Non-pigmented ciliary epithelial cell (primary cell): Measurements from ENCODE around the gene C11orf58.

Experiments used
- DNase-seq: peaks from one replicate; pipeline ENCODE4 v3.0.0-alpha.2; 2010; ENCODE audit warnings: low read depth

C11orf58 gene

DNA sequence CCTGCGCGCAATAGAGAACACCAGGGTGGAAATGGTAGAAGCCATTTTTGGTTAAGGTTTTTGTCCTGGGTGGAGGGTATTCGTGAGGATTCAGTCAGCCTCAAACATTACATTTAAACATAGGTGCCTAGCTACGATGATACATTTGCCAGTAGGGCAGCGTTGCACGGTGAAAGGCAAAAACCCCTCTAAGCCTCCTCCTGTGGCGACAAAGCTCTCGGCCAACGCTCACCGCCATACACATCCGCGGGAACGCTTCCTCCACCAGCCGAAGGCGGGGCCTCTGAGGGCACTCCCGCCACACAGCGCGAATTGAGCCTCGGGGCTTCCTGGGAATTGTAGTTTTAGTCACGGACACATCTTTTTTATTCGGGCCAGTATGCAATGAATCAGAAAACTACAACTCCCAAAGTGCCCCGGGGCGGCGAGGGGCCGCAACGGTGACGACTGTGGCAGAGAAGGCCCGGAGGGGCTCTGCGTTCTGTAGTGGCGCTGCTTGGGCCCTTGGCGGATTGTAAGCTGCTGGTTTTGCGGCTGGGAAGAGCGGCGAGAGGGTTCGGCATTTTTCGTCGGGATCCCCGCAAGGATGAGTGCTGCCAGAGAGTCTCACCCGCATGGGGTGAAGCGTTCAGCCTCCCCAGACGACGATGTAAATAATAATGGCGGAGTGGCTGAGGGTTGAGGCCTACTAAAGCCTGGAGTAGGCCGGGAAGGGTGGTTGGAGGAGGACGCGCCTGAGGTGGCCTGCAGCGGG lies at the start of gene C11orf58:
Gene C11orf58 (plus strand): TSS at position 455 of the 754 bp plus-strand sequence. CDS start 132 bp downstream, at position 587.
- DNase-seq: peak; percentile 82

DNA sequence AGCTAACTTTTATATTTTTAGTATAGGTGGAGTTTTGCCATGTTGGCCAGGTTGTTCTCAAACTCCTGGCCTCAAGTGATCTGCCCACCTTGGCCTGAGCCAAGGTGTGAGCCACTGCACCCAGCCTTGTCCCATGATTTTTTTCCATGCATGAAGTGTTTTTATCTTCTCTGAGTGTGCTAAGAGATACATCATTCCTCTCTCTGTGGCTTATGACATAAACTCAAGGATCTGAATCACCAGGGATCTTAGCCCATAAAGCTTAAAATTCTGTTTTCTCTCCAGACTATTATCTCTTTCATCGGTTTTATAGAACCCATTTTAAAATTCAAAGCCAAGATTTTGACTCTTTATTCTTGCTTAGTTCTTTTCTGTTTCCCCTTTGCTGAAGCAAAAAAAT lies 48.4 kb upstream of the C11orf58 start:
- no peak for DNase-seq

DNA sequence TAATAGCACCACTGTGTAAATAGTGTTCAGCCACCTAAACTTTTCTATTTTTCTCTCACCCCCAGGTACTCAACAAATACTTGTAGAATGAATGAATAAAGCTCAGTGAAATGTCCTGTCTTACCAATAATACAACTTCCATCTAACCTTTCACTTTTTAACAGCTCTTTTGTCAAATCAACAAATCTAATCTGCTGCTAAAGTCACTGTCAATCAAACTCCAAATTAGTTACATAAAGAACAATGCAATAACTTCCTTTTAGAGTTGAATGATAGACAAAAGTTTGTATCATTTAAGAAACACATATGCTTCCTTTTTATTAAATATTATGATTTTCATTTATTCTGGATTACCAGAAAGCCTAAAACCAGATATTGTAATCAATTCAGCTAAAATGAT lies 34.7 kb upstream of the C11orf58 start:
- no peak for DNase-seq

DNA sequence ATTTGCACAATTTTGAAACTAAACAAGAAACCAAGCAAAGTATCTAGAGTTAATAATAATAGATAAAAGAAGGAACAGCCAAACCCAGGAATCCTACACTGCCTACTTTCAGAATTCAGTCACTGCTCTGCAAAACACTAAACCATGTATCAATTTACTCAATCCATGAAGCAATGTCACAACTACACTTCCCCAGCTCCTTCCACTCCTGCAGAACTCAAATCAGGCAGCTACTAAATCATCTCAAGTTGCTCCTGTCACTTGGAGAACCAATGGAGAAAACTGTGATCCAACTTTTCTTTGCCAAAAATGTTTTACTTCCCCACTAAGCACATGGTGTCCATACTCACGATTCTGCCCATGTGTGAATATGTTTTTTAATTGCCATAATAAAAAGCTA lies 24.9 kb upstream of the C11orf58 start:
- DNase-seq: no peak

DNA sequence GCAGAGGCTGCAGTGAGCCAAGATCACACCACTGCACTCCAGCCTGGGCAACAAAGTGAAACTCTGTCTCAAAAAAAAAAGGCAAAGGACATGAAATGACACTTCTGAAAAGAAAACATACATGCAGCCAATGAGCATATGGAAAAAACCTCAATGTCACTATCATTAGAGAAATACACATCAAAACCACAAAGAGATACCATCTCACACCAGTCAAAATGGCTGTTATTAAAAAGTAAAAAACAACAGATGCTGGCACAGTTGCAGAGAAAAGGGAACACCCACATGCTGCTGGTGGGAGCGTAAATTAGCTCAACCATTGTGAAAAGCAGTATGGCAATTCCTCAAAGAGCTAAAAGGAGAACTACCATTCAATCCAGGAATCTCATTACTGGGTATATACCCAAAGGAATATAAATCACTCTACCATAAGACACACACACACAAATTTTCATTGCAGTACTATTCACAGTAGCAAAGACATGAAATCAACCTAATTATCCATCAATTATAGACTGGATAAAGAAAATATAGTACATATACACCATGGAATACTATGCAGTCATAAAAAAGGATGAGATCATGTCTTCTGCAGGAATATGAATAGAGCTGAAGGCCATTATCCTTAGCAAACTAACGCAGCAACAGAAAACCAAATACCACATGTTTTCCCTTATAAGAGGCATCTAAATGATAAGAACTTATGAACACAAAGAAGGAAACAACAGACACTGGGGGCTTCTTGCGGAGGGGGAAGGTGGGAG lies 15.7 kb upstream of the C11orf58 start:
- no peak for DNase-seq

DNA sequence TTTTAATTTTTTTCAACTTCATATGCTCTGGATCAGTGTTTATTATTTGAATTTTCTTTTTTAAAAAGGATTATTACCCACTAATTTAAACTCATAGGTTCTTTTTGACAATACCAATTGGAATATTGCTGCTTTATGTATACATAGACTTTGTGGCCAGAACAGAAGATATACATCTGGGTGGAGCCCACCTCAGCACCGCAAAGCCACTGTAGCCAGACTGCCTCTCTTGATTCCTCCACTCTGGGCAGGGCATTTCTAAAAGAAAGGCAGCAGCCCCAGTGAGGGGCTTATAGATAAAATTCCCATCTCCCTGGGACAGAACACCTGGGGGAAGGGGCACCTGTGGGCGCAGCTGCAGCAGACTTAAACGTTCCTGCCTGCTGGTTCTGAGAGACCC lies 10.6 kb upstream of the C11orf58 start:
- DNase-seq: no peak

DNA sequence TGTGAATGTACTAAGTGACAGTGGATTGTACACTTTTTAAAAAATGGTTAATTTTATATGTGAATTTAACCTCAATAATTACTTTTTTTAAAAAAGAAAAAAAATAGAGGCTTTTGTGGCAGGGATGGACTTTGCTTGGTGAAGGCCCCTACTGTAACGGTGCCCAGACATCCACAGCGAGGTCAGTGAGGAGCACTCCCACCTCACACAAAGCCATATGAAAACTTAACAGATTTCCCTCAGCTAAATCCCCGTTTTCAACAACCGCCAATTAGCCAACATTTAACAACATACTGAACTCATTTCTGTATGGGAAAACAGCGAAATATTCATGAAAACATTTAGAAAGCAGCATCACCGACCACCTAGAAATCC lies 642 bp upstream of the C11orf58 start:
- no peak for DNase-seq

DNA sequence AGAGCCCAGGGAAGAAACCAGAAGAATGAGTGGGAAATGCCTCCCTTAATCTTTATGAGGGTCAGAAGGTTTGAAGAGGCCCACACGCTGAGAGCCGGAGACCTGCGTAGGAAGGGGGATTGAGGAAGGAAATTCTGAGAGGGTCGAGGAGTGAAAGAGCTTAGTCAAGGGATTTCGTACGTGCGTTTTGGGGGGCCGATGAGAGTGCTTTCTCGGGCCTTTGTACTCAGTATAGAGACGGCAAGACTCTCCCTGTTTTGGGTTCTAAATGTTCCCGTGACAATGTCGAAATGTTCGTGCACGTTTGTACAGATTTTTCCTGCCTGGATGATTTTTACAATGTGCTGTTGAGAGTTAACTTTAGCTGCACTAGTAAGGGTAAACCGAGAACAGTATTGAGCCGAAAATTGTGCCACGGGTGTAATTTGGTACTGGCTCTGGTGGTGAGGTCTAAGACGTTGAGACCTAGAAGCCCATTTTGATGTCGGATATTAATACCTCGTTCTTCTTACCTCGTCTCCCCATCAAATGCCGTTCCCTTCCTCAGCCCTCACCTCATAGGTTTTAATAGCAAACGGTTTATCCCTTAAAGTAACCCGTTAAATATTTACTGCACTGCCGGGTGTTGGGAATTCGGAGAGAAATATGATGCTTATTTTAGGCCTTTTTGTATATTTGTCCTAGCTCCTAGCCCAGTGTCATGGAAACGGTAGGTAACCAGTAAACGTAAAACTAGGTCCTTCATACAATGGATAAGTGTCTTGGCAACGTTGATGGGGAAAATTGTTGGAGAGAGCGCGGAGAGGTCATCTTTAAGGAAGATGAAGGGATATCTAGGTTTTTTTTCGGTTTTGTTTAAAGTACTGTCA lies 734 bp downstream of the C11orf58 start:
- DNase-seq: no peak

DNA sequence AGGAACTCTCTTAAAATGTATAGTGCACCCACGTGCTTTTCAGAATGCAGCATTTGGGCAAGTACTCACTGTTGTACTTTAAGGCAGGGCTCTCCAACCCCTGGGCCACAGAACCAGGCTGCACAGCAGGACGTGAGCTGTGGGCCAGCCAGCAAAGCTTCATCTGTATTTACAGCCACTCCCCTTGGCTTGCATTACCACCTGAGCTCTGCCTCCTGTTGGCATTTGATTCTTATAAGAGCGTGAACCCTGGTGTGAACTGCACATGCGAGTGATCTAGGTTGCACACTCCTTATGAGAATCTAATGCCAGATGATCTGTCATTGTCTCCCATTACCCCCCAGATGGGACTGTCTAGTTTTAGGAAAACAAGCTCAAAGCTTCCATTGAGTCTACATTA lies 3.0 kb downstream of the C11orf58 start:
- no peak for DNase-seq

DNA sequence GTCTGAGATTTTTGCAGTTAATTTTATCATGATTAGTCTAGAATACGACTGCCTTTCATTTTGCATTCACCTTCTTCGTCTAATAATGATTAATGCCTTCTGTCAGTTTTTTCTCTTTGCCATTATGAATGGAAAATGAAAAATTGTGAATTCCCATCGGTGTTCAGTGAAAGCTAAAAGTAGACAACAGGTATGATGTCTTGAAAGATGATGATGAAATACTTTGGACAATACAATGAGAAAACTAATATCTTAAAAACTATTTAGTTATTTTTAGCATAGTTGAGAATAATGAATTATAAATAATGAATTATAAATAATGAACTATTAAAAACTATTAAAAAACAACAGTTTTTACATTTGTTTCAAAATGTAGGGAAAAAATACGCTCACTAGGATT lies 5.0 kb downstream of the C11orf58 start:
- DNase-seq: no peak

DNA sequence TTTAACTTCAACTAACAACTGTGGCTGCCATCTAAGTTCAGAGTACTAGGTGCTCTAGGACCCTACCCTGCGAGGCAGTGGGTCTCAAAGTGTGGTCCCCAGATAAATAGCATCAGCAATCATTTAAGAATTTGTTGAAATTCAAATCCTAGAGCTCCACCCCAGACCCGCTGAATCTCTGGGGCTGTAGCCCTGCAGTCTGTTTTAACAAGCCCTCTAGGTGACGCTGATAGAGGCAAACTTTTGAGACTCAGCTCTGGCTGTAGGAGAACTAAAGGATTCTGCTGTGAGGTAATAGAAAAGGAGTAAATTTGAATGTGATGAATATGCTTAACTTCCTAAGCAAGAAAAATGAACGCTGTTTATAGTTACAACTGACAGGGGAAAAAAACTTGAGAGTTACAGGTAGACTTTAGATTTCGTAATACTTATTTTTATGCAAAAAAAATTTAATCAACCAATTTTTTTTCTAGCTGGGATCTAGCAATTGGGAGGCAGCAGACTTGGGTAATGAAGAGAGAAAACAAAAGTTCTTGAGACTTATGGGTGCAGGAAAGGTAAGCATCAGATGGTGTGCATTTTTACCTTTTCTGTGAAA lies 5.8 kb downstream of the C11orf58 start:
- no peak for DNase-seq

DNA sequence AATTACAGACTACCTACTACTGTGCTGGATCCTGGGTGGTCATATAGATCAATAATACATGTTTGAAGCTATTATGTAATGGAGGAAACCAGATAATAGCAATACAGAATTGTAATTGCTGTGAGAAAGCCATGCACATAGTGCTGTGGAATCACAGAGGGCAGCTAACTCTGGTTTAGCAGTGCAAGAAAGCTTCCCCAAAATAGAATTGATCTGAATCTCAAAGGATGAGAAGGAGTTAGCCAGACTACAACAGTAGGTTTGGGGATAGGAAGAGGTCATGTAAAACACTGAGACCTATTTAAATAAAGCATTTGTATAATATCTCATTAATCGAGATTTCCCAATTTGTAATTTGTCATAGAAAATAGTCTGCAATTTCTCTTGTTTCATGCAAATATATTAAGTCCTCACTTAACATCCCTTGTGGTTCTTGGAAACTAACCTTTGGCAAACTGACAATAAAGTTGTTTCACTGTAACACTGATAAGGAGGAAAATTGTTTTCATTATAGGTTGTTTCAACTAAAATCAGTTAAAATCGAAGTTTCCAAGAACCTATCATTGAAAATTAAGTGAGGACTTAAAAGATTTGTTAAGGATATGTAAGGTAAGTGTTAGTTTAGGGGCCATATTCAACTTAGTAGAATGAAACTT lies 7.6 kb downstream of the C11orf58 start:
- no peak for DNase-seq

DNA sequence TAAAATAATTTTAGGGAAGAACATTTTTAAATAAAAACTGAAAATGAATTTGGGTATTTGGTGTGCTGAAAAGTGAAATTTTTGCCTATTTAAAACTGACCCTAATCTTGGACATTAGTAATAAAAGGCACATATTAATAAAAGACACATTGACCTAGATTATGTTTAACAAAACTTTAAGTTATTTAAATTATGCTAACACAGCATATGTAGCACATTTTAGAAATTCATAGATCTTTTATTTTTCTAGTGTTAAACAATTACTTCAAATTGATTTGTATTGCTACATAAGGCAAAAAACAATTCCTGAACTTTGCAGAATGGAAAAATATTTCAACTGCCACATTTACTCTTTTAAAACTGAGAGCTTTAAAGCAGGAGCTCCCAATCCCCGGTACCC lies 10.6 kb downstream of the C11orf58 start:
- no peak for DNase-seq

DNA sequence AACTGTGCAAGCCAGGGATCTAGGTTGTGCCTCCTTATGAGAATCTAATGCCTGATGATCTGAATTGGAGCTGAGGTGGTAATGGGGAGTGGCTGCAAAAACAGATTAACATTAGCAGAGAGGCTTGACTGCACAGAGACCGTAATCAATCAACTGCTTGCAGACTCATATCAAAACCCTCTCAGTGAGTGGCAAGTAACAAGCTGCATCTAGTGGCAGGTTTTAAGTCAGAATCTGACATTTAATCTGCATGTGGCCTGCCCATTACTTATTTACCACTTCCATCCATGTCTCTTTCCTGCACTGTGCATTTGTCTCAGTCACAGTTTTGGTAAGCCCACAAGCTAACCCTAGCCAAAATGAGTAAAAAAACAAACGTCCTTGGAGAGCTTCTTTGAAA lies 11.2 kb downstream of the C11orf58 start:
- DNase-seq: no peak

DNA sequence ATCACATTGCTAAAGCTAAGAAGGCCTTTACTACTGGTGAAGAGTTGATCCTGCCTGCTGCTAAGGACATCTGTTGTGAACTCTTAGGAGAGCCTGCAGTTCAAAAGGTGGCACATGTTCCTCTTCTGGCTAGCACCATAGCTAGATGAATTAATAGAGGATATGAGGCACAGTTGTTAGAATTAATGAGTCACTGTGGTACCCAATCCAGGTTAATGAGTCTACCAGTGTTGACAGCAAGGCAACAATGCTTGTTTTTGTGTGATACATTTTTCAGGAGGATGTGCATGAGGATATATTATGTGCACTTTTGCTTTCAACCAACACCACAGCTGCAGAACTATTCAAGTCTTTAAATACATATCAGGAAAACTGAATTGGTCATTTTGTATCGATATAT lies 12.0 kb downstream of the C11orf58 start:
- no peak for DNase-seq

DNA sequence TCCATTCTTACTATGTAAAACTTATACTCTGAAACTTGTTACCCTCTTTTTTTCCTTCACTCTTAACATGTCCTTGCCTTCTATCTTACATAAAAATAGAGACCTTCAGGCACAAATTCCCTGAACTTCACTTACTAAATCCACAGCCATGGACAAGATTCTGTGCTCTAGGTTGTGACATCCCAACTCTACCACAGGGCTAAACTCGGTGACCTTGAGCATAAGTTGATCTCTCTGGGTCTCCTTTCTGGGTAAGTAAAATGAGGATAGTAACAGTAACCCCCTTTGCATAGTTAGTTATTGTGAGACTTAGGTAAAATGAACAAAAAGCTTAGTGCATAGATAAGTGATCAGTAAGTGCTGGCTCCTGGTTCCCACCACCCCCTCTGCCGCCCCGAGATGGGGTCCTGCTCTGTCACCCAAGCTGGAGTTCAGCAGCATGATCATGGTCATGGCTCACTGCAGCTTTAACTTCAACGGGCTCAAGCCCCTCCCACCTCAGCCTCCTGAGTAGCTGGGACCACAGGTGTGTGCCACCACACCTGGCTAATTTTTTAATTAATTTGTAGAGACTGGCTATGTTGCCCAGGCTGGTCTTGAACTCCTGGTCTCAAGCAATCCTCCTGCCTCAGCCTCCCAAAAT lies 20.1 kb downstream of the C11orf58 start:
- no peak for DNase-seq

DNA sequence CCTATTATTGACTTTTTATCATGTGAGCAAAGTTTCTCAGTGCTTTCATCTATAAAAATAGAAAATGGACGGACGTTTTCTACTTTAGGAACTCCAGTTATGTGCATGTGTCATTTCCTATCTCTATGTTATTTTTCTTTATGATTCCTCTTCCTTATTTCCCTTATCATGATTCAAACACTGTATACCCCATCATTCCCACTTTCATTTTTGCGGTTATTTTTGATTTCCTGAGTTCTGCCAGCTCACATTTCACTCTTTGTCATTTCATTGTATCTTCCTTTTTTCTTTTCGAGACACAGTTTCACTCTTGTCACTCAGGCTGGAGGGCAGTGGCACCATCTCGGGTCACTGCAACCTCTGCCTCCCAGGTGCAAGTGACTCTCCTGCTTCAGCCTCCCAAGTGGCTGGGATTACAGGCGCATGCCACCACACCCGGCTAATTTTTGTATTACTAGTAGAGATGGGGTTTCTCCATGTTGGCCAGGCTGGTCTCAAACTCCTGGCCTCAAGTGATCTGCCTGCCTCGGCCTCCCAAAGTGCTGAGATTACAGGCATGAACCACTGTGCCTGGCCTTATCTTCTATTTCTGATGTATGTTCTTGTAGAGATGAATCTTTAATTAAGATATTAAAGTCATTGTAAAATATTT lies 21.5 kb downstream of the C11orf58 start:
- DNase-seq: no peak

DNA sequence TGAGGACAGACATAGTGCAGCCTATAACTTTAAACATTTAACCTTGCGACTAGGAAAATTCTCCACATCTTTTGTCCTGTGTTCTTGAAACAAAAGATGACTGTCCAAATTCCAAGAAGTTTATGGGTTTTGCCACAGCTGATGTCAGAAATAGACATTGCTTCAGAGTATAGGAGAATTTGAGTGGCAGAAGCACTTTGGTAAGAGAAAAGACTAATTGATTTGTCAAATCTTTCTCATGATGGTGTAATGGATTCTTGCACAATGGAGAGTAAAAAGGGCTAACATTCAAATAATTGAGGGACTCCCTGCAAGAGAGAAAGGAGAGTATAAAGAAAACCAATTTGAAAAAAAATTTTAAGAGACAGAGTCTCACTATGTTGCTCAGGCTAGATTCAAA lies 25.3 kb downstream of the C11orf58 start:
- no peak for DNase-seq

DNA sequence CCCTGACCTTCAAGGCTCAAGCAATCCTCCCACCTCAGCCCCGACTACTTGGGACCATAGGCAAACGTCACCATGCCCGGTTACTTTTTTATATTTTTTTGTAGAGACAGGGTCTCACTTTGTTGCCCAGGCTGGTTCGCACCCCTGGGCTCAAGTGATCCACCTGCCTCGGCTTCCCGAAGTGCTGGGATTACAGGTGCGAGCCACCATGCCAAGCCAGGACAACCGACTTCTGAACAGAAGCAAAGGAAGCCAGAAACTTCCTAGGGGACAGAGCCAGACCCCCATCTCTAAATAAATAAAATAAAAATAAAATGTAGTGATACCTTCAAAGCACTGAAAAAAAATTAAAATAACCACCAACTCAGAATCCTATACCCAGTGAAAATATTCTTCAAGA lies 26.4 kb downstream of the C11orf58 start:
- no peak for DNase-seq

DNA sequence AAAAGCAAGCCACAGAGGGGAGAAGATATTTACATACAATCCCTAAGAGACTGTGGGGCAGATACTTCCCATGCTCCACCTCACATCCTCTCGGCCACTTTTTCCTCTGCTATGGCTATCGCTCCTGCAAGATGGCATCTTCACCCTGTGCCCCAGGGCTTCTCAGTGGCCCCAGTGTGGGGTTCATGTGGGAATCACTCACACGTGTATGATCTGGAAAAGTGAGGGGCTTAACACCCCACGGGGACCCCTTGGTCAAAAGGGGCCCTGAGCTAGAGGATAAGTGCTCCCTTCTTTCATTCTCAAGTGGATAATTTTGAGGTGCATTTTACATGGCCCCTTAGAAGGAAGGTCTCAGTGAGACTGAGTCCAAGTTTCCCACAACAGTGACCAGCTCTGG lies 28.7 kb downstream of the C11orf58 start:
- no peak for DNase-seq

DNA sequence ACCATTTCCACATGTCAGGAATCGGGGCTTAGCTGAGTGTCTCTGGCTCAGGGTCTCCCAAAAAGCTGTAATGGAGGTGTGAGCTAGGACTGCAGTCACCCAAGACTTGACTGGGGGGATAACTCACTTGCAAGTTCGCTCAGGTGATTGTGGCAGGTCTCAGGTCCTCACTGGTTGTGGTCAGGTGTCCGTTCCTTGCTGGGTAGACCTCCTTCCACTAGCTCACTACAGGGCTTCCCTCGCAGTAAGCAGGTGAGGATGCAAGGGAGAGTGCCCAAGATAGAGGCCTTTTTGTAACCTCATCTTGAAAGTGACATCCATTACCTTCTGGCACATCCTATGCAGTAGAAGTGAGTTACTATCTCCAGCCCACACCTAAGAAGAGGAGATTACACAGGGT lies 29.5 kb downstream of the C11orf58 start:
- no peak for DNase-seq
